ENCODE data around the gene GLTP. TPM values are rescaled to one million over a fixed set of nuclear protein-coding genes. Genes with fewer than 3 reads are reported as not detected.

Gene GLTP
- total and polyA plus RNA-seq, 2 of the 13 experiments (the other 11 are each of a cell fraction or from before 2014, with no cell fraction given) = 10.7 to 12.9 TPM

DNA sequence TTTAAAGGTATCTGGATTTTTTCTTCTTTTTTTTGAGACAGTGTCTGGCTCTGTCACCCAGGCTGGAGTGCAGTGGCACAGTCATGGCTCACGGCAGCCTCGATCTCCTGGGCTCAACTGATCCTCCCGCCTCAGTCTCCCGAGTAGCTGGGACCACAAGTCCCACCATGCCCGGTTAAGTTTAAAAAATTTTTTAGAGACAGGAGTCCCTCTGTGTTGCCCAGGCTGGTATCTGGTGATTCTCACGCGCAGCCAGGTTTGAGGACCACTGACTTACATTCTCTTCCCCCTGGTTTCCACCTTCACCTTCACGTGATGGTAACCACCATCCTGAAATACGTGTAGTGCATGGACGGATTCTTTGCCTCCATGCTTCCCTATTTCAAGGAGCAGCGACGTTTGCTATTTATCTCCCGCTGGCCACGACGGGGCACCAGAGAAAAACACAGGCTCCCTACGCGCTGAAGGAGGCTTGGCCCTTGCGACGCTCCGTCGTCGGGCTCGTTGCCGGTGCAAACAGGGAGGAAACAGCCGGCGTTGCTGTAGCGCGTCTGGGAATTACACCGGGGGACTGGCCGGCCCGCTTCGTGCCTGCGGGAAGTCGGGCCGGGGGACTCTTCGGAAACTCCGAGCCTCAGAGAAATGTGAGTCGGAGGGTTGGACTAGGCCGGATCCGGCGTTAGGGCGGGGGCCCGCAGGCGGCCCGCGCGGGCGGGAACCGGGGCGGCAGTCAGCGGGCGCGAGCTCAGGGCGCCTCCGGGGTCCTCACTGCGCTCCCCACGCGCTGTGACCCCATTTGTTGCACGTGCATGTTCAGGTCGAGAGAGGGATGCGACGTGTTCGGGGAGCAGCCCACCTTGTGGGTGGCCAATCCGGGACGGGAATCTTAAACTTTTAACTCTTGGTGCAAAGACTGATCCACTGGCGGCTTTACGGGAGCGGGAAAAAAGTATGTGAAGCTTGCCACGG lies 19.7 kb upstream of the GLTP start, which contains the start of gene TCHP (continued):
- TF ChIP-seq, protein P1, sequence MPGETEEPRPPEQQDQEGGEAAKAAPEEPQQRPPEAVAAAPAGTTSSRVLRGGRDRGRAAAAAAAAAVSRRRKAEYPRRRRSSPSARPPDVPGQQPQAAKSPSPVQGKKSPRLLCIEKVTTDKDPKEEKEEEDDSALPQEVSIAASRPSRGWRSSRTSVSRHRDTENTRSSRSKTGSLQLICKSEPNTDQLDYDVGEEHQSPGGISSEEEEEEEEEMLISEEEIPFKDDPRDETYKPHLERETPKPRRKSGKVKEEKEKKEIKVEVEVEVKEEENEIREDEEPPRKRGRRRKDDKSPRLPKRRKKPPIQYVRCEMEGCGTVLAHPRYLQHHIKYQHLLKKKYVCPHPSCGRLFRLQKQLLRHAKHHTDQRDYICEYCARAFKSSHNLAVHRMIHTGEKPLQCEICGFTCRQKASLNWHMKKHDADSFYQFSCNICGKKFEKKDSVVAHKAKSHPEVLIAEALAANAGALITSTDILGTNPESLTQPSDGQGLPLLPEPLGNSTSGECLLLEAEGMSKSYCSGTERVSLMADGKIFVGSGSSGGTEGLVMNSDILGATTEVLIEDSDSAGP (CRISPR knock-in tag; IDR thresholded peaks at IDR 0.05; ENCODE audit: borderline replicate concordance) = peak; percentile 82; the same call in 1 of the 2 replicates
- TF ChIP-seq SSRP1 (CRISPR knock-in tag; IDR thresholded peaks at IDR 0.05) (no peak), MBNL3 (CRISPR knock-in tag; conservative IDR thresholded peaks at IDR 0.05) (no peak), ZNF775 (CRISPR knock-in tag; IDR thresholded peaks at IDR 0.05; ENCODE audit: borderline replicate concordance) (no peak), ZMAT5 (CRISPR knock-in tag; IDR thresholded peaks at IDR 0.05; ENCODE audit: borderline replicate concordance, low read depth) (no peak), ARID2 (CRISPR knock-in tag; IDR thresholded peaks at IDR 0.05; ENCODE audit: borderline replicate concordance) (peak; percentile 85; the same call in 1 of the 2 replicates), ZNF350 (CRISPR knock-in tag; IDR thresholded peaks at IDR 0.05; ENCODE audit: borderline replicate concordance, low read depth) (peak; percentile 53), ZNF83 (CRISPR knock-in tag; IDR thresholded peaks at IDR 0.05; ENCODE audit: borderline replicate concordance) (no peak), ETS1 (CRISPR knock-in tag; IDR thresholded peaks at IDR 0.05) (no peak), HES4 (CRISPR knock-in tag; IDR thresholded peaks at IDR 0.05; ENCODE audit: borderline replicate concordance) (peak; percentile 72), HIVEP1 (CRISPR knock-in tag; IDR thresholded peaks at IDR 0.05) (0 out of 2 replicates have a peak, but pooled peaks have one; percentile 28), KLF13 (CRISPR knock-in tag; IDR thresholded peaks at IDR 0.05) (no peak), MTA1 (CRISPR knock-in tag; IDR thresholded peaks at IDR 0.05; ENCODE audit: borderline replicate concordance) (peak; percentile 71; the same call in 1 of the 2 replicates), RAD21 (CRISPR knock-in tag; IDR thresholded peaks at IDR 0.05) (peak; percentile 33; the same call in 1 of the 2 replicates), RFX1 (IDR thresholded peaks at IDR 0.05) (no peak), TBL1XR1 (IDR thresholded peaks at IDR 0.05; ENCODE audit: borderline replicate concordance, low read length, partially characterized antibody) (peak; percentile 33), TCF7L2 (IDR thresholded peaks at IDR 0.05; ENCODE audit: low read depth, low read length) (no peak)
- TF ChIP-seq, protein P2, sequence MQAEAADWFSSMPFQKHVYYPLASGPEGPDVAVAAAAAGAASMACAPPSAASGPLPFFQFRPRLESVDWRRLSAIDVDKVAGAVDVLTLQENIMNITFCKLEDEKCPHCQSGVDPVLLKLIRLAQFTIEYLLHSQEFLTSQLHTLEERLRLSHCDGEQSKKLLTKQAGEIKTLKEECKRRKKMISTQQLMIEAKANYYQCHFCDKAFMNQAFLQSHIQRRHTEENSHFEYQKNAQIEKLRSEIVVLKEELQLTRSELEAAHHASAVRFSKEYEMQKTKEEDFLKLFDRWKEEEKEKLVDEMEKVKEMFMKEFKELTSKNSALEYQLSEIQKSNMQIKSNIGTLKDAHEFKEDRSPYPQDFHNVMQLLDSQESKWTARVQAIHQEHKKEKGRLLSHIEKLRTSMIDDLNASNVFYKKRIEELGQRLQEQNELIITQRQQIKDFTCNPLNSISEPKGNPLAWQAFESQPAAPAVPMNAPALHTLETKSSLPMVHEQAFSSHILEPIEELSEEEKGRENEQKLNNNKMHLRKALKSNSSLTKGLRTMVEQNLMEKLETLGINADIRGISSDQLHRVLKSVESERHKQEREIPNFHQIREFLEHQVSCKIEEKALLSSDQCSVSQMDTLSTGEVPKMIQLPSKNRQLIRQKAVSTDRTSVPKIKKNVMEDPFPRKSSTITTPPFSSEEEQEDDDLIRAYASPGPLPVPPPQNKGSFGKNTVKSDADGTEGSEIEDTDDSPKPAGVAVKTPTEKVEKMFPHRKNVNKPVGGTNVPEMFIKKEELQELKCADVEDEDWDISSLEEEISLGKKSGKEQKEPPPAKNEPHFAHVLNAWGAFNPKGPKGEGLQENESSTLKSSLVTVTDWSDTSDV (CRISPR knock-in tag; IDR thresholded peaks at IDR 0.05) = no peak
- TF ChIP-seq, protein P3, sequence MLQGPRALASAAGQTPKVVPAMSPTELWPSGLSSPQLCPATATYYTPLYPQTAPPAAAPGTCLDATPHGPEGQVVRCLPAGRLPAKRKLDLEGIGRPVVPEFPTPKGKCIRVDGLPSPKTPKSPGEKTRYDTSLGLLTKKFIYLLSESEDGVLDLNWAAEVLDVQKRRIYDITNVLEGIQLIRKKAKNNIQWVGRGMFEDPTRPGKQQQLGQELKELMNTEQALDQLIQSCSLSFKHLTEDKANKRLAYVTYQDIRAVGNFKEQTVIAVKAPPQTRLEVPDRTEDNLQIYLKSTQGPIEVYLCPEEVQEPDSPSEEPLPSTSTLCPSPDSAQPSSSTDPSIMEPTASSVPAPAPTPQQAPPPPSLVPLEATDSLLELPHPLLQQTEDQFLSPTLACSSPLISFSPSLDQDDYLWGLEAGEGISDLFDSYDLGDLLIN (CRISPR knock-in tag; IDR thresholded peaks at IDR 0.05; ENCODE audit: borderline replicate concordance) = no peak
- TF ChIP-seq, protein P4, sequence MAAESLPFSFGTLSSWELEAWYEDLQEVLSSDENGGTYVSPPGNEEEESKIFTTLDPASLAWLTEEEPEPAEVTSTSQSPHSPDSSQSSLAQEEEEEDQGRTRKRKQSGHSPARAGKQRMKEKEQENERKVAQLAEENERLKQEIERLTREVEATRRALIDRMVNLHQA (CRISPR knock-in tag; IDR thresholded peaks at IDR 0.05) = no peak
